Mesenchymal stem cell (in vitro differentiated cells and primary cell): ENCODE data around the gene TNNI3.

Experiments used
- DNase-seq: peaks from one replicate; pipeline ENCODE4 v3.0.0-alpha.2; 2013
- H2AFZ ChIP-seq: one replicate; pipeline ENCODE4 v1.6.1; 2013; ENCODE audit warnings: low read depth, mild to moderate bottlenecking, control low read depth, inconsistent platforms, low read length, moderate library complexity
- H2AK5ac ChIP-seq: 2 replicates; pipeline ENCODE4 v1.6.1; 2013; ENCODE audit warnings: low read length, moderate library complexity, mild to moderate bottlenecking, inconsistent platforms; ENCODE audit not compliant: severe bottlenecking
- H2BK120ac ChIP-seq: one replicate; pipeline ENCODE4 v1.6.1; 2013; ENCODE audit warnings: low read depth, mild to moderate bottlenecking, inconsistent platforms, low read length, moderate library complexity
- H2BK12ac ChIP-seq, 2 experiments: one replicate each; pipeline ENCODE4 v1.6.1; 2013; ENCODE audit warnings: inconsistent platforms in 2 of 2, low read length in 2 of 2, mild to moderate bottlenecking in 2 of 2, moderate library complexity in 2 of 2, control low read depth in 1 of 2
- H2BK15ac ChIP-seq: one replicate; pipeline ENCODE4 v1.6.1; 2013; ENCODE audit warnings: mild to moderate bottlenecking, low read depth, inconsistent platforms; ENCODE audit not compliant: poor library complexity, severe bottlenecking
- H2BK5ac ChIP-seq: 2 replicates; pipeline ENCODE4 v1.6.1; 2013; ENCODE audit warnings: low read depth, mild to moderate bottlenecking, low read length, control low read depth, inconsistent platforms; ENCODE audit not compliant: poor library complexity, severe bottlenecking
- H3K14ac ChIP-seq, 2 experiments: one replicate each; pipeline ENCODE4 v1.6.1; 2013; ENCODE audit warnings: inconsistent platforms in 2 of 2, low read length in 2 of 2, control low read depth in 1 of 2, mild to moderate bottlenecking in 1 of 2, moderate library complexity in 1 of 2
- H3K18ac ChIP-seq, 2 experiments: one replicate each; pipeline ENCODE4 v1.6.1; 2013; ENCODE audit warnings: inconsistent platforms in 2 of 2, low read length in 2 of 2, control low read depth in 1 of 2, low read depth in 1 of 2, mild to moderate bottlenecking in 1 of 2
- H3K23ac ChIP-seq, 2 experiments: one replicate each; pipeline ENCODE4 v1.6.1; 2013; ENCODE audit warnings: inconsistent platforms in 2 of 2, low read length in 2 of 2, mild to moderate bottlenecking in 2 of 2, moderate library complexity in 2 of 2, control low read depth in 1 of 2
- H3K27ac ChIP-seq: 2 replicates; pipeline ENCODE4 v1.5.1; 2013; ENCODE audit warnings: mild to moderate bottlenecking, moderate library complexity, low read length, control low read depth, inconsistent platforms; ENCODE audit not compliant: poor library complexity, severe bottlenecking
- H3K27me3 ChIP-seq, 2 experiments: 2 replicates each; pipeline versions ENCODE4 v1.6.1 to v1.7.0; 2013; ENCODE audit warnings: low read length in 2 of 2, mild to moderate bottlenecking in 2 of 2, moderate library complexity in 2 of 2, control low read depth in 1 of 2, inconsistent platforms in 1 of 2; ENCODE audit not compliant: control insufficient read depth in 1 of 2, insufficient read depth in 1 of 2
- H3K36me3 ChIP-seq, 2 experiments: 2 replicates each; pipeline versions ENCODE4 v1.6.1 to v1.7.0; 2013; ENCODE audit warnings: low read length in 2 of 2, control low read depth in 1 of 2, inconsistent platforms in 1 of 2, low read depth in 1 of 2, mild to moderate bottlenecking in 1 of 2; ENCODE audit not compliant: insufficient read depth in 2 of 2, control insufficient read depth in 1 of 2
- H3K4ac ChIP-seq, 2 experiments: one replicate each; pipeline ENCODE4 v1.6.1; 2013; ENCODE audit warnings: inconsistent platforms in 2 of 2, low read length in 2 of 2, mild to moderate bottlenecking in 2 of 2, moderate library complexity in 2 of 2, control low read depth in 1 of 2, low read depth in 1 of 2
- H3K4me1 ChIP-seq: 2 replicates; pipeline ENCODE4 v1.6.1; 2013; ENCODE audit warnings: low read depth, low read length, control low read depth; ENCODE audit not compliant: control insufficient read depth, insufficient read depth
- H3K4me2 ChIP-seq: 2 replicates; pipeline ENCODE4 v1.6.1; 2013; ENCODE audit warnings: low read length, mild to moderate bottlenecking, inconsistent platforms; ENCODE audit not compliant: poor library complexity, severe bottlenecking
- H3K4me3 ChIP-seq, 2 experiments: 2 replicates each; pipeline versions ENCODE4 v1.5.1 to v1.7.0; 2013; ENCODE audit warnings: low read length in 2 of 2, mild to moderate bottlenecking in 2 of 2, control low read depth in 1 of 2, low read depth in 1 of 2; ENCODE audit not compliant: insufficient read depth in 1 of 2
- H3K79me1 ChIP-seq: replicated peaks from 2 replicates; pipeline ENCODE4 v1.6.1; 2013; ENCODE audit warnings: mild to moderate bottlenecking, control low read depth, low read length, inconsistent platforms; ENCODE audit not compliant: poor library complexity, severe bottlenecking
- H3K9ac ChIP-seq: 2 replicates; pipeline ENCODE4 v1.7.0; 2013; ENCODE audit warnings: mild to moderate bottlenecking, low read length, moderate library complexity
- H3K9me3 ChIP-seq: 2 replicates; pipeline ENCODE4 v1.7.0; 2013; ENCODE audit warnings: mild to moderate bottlenecking, low read length; ENCODE audit not compliant: control insufficient read depth
- H4K8ac ChIP-seq: one replicate; pipeline ENCODE4 v1.6.1; 2013; ENCODE audit warnings: inconsistent platforms, mild to moderate bottlenecking, low read length, moderate library complexity
- H4K91ac ChIP-seq: one replicate; pipeline ENCODE4 v1.6.1; 2013; ENCODE audit warnings: mild to moderate bottlenecking, low read length, inconsistent platforms
- WGBS: methylation state at CpG from one replicate; pipeline ENCODE4 v1.1.7; 2013; ENCODE audit warnings: mixed read lengths; 5-methylcytosine and 5-hydroxymethylcytosine counted together

TNNI3 gene

GRCh38 chr19:55136399-55137102 is 21.0 kb downstream of the TNNI3 start:
- no peak overlapping the region for H2BK12ac ChIP-seq
- H3K36me3 ChIP-seq: no peaks in the 10 kb centered on the region
- H4K8ac ChIP-seq: no peak overlapping the region
- DNase-seq: no peak
- H3K9ac ChIP-seq: no peak overlapping the region
- 91% methylated on average over 17 of the region's 17 CpGs for WGBS
- H4K91ac ChIP-seq: no peak overlapping the region
- H3K23ac ChIP-seq: no peak overlapping the region
- no peak overlapping the region for H3K18ac ChIP-seq
- no peaks in the 10 kb centered on the region for H3K9me3 ChIP-seq
- no peak overlapping the region for H3K14ac ChIP-seq
- no peak overlapping the region for H3K4ac ChIP-seq
- peaks cover 2% of the 10 kb centered on the region for H3K4me1 ChIP-seq
- no peak overlapping the region for H2BK15ac ChIP-seq
- H3K4me3 ChIP-seq: no peak overlapping the region
- H3K4me2 ChIP-seq: no peak overlapping the region
- H2AK5ac ChIP-seq: no peak overlapping the region
- H3K27me3 ChIP-seq: peaks cover 23 to 58% of the 10 kb centered on the region in 2 experiments
- no peak overlapping the region for H2AFZ ChIP-seq
- H2BK120ac ChIP-seq: no peak overlapping the region
- no peak overlapping the region for H3K27ac ChIP-seq
- no peaks in the 10 kb centered on the region for H3K79me1 ChIP-seq
- H2BK5ac ChIP-seq: no peak overlapping the region

GRCh38 chr19:55134736-55135135 is 22.8 kb downstream of the TNNI3 start:
- Histone ChIP-seq H2BK120ac (no peak overlapping the region), H3K9me3 (no peaks in the 10 kb centered on the region), H3K79me1 (no peaks in the 10 kb centered on the region), H2AK5ac (no peak overlapping the region), H3K18ac (no peak overlapping the region), H3K9ac (no peak overlapping the region), H2BK15ac (no peak overlapping the region), H3K4ac (no peak overlapping the region), H4K8ac (no peak overlapping the region), H3K4me2 (no peak overlapping the region), H2AFZ (no peak overlapping the region), H3K23ac (no peak overlapping the region), H2BK12ac (no peak overlapping the region), H3K27me3 (peaks cover 28 to 68% of the 10 kb centered on the region in 2 experiments), H3K4me3 (no peak overlapping the region), H3K27ac (no peak overlapping the region), H3K4me1 (no peaks in the 10 kb centered on the region), H3K14ac (no peak overlapping the region), H2BK5ac (no peak overlapping the region), H3K36me3 (no peaks in the 10 kb centered on the region), H4K91ac (no peak overlapping the region)
- DNase-seq: no peak
- WGBS: no CpG with 5 or more reads among the region's 3 CpGs

- no peak overlapping the region for H3K4ac ChIP-seq
- H2AFZ ChIP-seq: no peak overlapping the region
- H2BK12ac ChIP-seq: no peak overlapping the region
These were observed 23.7 kb downstream of the TNNI3 start for GRCh38 chr19:55133639-55134444.

GRCh38 chr19:55132453-55133129 is 24.9 kb downstream of the TNNI3 start:
- H2BK12ac ChIP-seq: no peak overlapping the region
- WGBS: 84% methylated on average over 10 of the region's 14 CpGs

More at GRCh38 chr19:55133639-55134444, 23.7 kb downstream of the TNNI3 start:
- H3K27me3 ChIP-seq: peaks cover 28 to 69% of the 10 kb centered on the region in 2 experiments
- no peaks in the 10 kb centered on the region for H3K4me1 ChIP-seq
- H3K9me3 ChIP-seq: no peaks in the 10 kb centered on the region
- no peaks in the 10 kb centered on the region for H3K79me1 ChIP-seq
- no peak overlapping the region for H3K9ac ChIP-seq
- no peak overlapping the region for H4K8ac ChIP-seq
- H2BK120ac ChIP-seq: no peak overlapping the region
- DNase-seq: no peak
- H3K27ac ChIP-seq: no peak overlapping the region
- no peak overlapping the region for H3K14ac ChIP-seq
- no peaks in the 10 kb centered on the region for H3K36me3 ChIP-seq
- H3K4me3 ChIP-seq: no peak overlapping the region
- no peak overlapping the region for H3K4me2 ChIP-seq
- no peak overlapping the region for H2BK5ac ChIP-seq
- peak overlapping the region in 1 of 2 experiments; percentile 83 for H3K23ac ChIP-seq
- no peak overlapping the region for H3K18ac ChIP-seq
- no peak overlapping the region for H2BK15ac ChIP-seq
- 80% methylated on average over 25 of the region's 25 CpGs for WGBS
- H2AK5ac ChIP-seq: no peak overlapping the region
- no peak overlapping the region for H4K91ac ChIP-seq

More at GRCh38 chr19:55132453-55133129, 24.9 kb downstream of the TNNI3 start:
- H2AK5ac ChIP-seq: no peak overlapping the region
- H2BK15ac ChIP-seq: no peak overlapping the region
- no peaks in the 10 kb centered on the region for H3K36me3 ChIP-seq
- H2BK5ac ChIP-seq: no peak overlapping the region
- no peak overlapping the region for H4K91ac ChIP-seq
- H3K79me1 ChIP-seq: no peaks in the 10 kb centered on the region
- H3K27me3 ChIP-seq: peaks cover 28 to 60% of the 10 kb centered on the region in 2 experiments
- no peak overlapping the region for H2AFZ ChIP-seq
- H3K4ac ChIP-seq: no peak overlapping the region
- no peaks in the 10 kb centered on the region for H3K4me1 ChIP-seq
- no peak overlapping the region for H3K27ac ChIP-seq
- H3K4me2 ChIP-seq: peak overlapping the region; percentile 21
- no peak overlapping the region for H3K14ac ChIP-seq
- no peak overlapping the region for H2BK120ac ChIP-seq
- no peak overlapping the region for H3K9ac ChIP-seq
- no peak overlapping the region for H3K18ac ChIP-seq
- no peak overlapping the region for H3K4me3 ChIP-seq
- no peak for DNase-seq
- no peak overlapping the region for H4K8ac ChIP-seq
- no peaks in the 10 kb centered on the region for H3K9me3 ChIP-seq
- H3K23ac ChIP-seq: no peak overlapping the region
